Upper lobe of right lung (tissue), 1 donor: ENCODE results near the gene CAMK1D. TPM values are rescaled to one million over a fixed set of nuclear protein-coding genes. Genes with fewer than 3 reads are reported as not detected.

ENCODE experiments used
- ATAC-seq: fragments of 200-7000 bp; cut with Tn5 transposase; one replicate; pipeline ENCODE4 v1.9.1; 2020; ENCODE audit warnings: mild to moderate bottlenecking, moderate library complexity
- DNase-seq: peaks from one replicate; pipeline ENCODE4 v3.0.0-alpha.2; 2020
- H3K27ac ChIP-seq: fragments of 200-600 bp; one replicate; pipeline ENCODE4 v1.8.0; 2022
- H3K27me3 ChIP-seq: fragments of 200-600 bp; one replicate; pipeline ENCODE4 v1.8.0; 2022; ENCODE audit warnings: mild to moderate bottlenecking
- H3K36me3 ChIP-seq: fragments of 200-600 bp; one replicate; pipeline ENCODE4 v1.8.0; 2022
- H3K4me1 ChIP-seq: fragments of 200-600 bp; one replicate; pipeline ENCODE4 v1.8.0; 2022
- H3K4me3 ChIP-seq: fragments of 200-600 bp; one replicate; pipeline ENCODE4 v1.8.0; 2022; ENCODE audit warnings: mild to moderate bottlenecking
- H3K9me3 ChIP-seq: fragments of 200-600 bp; one replicate; pipeline ENCODE4 v1.8.0; 2022
- intact Hi-C: fragments of 100-400 bp; cut with DNase I; formaldehyde crosslinking; loops from one replicate; pipeline ENCODE4 v1.11.0; 2022
- total RNA-seq: library from RNA; stranded (reverse); fragmentation: NEBNext Ultra II Directional; extraction: Animal tissue kit (Norgen Biotek cat#: 25700); gene quantifications from one replicate; pipeline ENCODE4 v1.2.1, GENCODE V29; 2021
- TF ChIP-seq, protein P1 (sequence below): fragments of 200-600 bp; IDR thresholded peaks from one replicate; pipeline ENCODE4 v1.8.0; 2022; ENCODE audit warnings: antibody characterized with exemption
- donor health status: DM: no; HTN: yes; CAD: no; lungs with severe emphysema.

The CAMK1D gene
- total RNA-seq, 1 donor from 2014 or later, result 17.1 TPM

- H3K9me3 ChIP-seq, result no peaks in the 10 kb centered on the region
Measured at GRCh38 chr10:12642036-12642435, 292.7 kb downstream of the CAMK1D start.

GRCh38 chr10:12643279-12643678 lies 293.9 kb downstream of the CAMK1D start:
- TF ChIP-seq, protein P1, sequence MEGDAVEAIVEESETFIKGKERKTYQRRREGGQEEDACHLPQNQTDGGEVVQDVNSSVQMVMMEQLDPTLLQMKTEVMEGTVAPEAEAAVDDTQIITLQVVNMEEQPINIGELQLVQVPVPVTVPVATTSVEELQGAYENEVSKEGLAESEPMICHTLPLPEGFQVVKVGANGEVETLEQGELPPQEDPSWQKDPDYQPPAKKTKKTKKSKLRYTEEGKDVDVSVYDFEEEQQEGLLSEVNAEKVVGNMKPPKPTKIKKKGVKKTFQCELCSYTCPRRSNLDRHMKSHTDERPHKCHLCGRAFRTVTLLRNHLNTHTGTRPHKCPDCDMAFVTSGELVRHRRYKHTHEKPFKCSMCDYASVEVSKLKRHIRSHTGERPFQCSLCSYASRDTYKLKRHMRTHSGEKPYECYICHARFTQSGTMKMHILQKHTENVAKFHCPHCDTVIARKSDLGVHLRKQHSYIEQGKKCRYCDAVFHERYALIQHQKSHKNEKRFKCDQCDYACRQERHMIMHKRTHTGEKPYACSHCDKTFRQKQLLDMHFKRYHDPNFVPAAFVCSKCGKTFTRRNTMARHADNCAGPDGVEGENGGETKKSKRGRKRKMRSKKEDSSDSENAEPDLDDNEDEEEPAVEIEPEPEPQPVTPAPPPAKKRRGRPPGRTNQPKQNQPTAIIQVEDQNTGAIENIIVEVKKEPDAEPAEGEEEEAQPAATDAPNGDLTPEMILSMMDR, result no peak
- Histone ChIP-seq H3K27me3 (no peaks in the 10 kb centered on the region), H3K4me1 (no peaks in the 10 kb centered on the region), H3K36me3 (no peaks in the 10 kb centered on the region), H3K27ac (no peak overlapping the region), H3K9me3 (no peaks in the 10 kb centered on the region), H3K4me3 (no peak overlapping the region)
- no peak for ATAC-seq
- intact Hi-C loops, result no loop called here
- DNase-seq, result no peak

More at GRCh38 chr10:12642036-12642435, 292.7 kb downstream of the CAMK1D start:
- intact Hi-C loops, result no loop called here
- H3K4me1 ChIP-seq, result no peaks in the 10 kb centered on the region
- TF ChIP-seq, protein P1, result no peak
- H3K27me3 ChIP-seq, result no peaks in the 10 kb centered on the region
- ATAC-seq (no peak), DNase-seq (no peak)
- H3K4me3 ChIP-seq, result no peak overlapping the region
- H3K27ac ChIP-seq, result no peak overlapping the region
- H3K36me3 ChIP-seq, result no peaks in the 10 kb centered on the region

GRCh38 chr10:12644380-12645144 lies 295.2 kb downstream of the CAMK1D start:
- ATAC-seq (no peak), DNase-seq (no peak)
- Histone ChIP-seq H3K4me1 (no peaks in the 10 kb centered on the region), H3K27ac (no peak overlapping the region), H3K36me3 (no peaks in the 10 kb centered on the region), H3K4me3 (no peak overlapping the region), H3K9me3 (no peaks in the 10 kb centered on the region), H3K27me3 (no peaks in the 10 kb centered on the region)
- TF ChIP-seq, protein P1, result no peak
- intact Hi-C loops, result no loop called here

GRCh38 chr10:12645449-12645848 lies 296.1 kb downstream of the CAMK1D start:
- Histone ChIP-seq H3K9me3 (no peaks in the 10 kb centered on the region), H3K4me3 (no peak overlapping the region), H3K27me3 (no peaks in the 10 kb centered on the region), H3K4me1 (no peaks in the 10 kb centered on the region), H3K27ac (no peak overlapping the region), H3K36me3 (no peaks in the 10 kb centered on the region)
- TF ChIP-seq, protein P1, result no peak
- no peak for ATAC-seq
- intact Hi-C loops, result no loop called here
- DNase-seq, result no peak

DNA sequence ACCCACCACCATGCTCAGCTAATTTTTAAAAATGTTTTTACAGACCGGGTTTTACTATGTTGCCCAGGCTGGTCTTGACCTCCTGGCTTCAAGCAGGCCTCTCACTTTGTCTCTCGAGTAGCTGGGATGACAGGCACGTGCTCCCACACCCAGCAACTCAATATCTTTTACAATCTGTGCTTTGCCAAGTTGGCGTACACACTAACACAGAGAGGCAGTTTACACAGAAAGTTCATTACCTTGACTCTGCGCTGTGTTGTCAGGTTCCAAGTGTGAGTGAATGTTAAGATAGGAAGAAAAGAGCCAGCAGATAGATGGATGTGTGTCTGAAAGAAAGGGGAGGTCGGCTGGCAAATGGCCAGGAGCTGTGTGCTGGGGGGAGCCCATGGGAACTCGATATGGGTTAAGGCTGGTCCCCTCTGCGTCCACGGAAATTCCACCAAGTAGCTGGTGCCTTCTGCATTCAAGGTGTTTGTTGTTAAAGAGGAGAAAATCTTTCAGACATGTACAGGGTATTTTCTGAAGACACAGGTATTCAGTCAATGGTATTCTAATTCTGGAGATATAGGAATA lies 299.8 kb downstream of the CAMK1D start:
- intact Hi-C loops, result no loop called here
- DNase-seq, result no peak

More for the DNA sequence above, 299.8 kb downstream of the CAMK1D start:
- H3K4me1 ChIP-seq, result no peaks in the 10 kb centered on the region
- no peak for ATAC-seq
- no peak overlapping the region for H3K4me3 ChIP-seq
- H3K9me3 ChIP-seq, result no peaks in the 10 kb centered on the region
- no peak overlapping the region for H3K27ac ChIP-seq
- no peaks in the 10 kb centered on the region for H3K36me3 ChIP-seq
- H3K27me3 ChIP-seq, result no peaks in the 10 kb centered on the region
- TF ChIP-seq, protein P1, result no peak
